ENCODE data around the gene ARHGAP42. TPM values are rescaled to one million over a fixed set of nuclear protein-coding genes. Genes with fewer than 3 reads are reported as not detected.
"Not testable (repeated sequence)": the region's sequence is repeated elsewhere in the genome, so short reads cannot be mapped to it uniquely, and the experiment has no call there.

ARHGAP42 gene
- total RNA-seq, 5 donors from 2014 or later (not counting 1 experiment from before 2014, with no cell fraction given) = 0.13 to 0.82 (median 0.49) TPM

GRCh38 chr11:100749887-100750565, 62.9 kb downstream of the ARHGAP42 start:
- H3K36me3 ChIP-seq (ENCODE audit: control insufficient read depth in 2 of 2, extremely low read depth in 1 of 2, insufficient read depth in 1 of 2, low read length in 1 of 2); H3K4me3 ChIP-seq (ENCODE audit: control insufficient read depth in 1 of 2, extremely low read depth in 1 of 2, low read length in 1 of 2); H3K27ac Mint-ChIP-seq; H3K36me3 Mint-ChIP-seq; DNase-seq; H3K4me1 Mint-ChIP-seq; H3K9me3 ChIP-seq; H3K4me1 ChIP-seq (ENCODE audit: control insufficient read depth in 1 of 2, extremely low read depth in 1 of 2, insufficient read depth in 2 of 2, low read length in 2 of 2); ATAC-seq (replicated peaks in 1 of 4); H3K27ac ChIP-seq (ENCODE audit: low read length); H3K27me3 ChIP-seq (replicated peaks in 1 of 2; ENCODE audit: control insufficient read depth in 2 of 2, extremely low read depth in 1 of 2, insufficient read depth in 2 of 2, low read length in 1 of 2); H3K27me3 Mint-ChIP-seq; H3K4me3 Mint-ChIP-seq: not testable (repeated sequence)
- peaks cover 11 to 13% (median 13%) of the 10 kb centered on the region in 3 donors for H3K9me3 Mint-ChIP-seq
- ChIA-PET CTCF (interaction anchor here in 1 of 2 donors (0.6 kb wide), 1 partner anchor 1118 kb away, joined by 3 read pairs; no protein-coding TSS in a partner anchor), POLR2A (interaction anchor here in 1 of 2 donors (0.6 kb wide), 1 partner anchor 227 kb away, joined by 3 read pairs; no protein-coding TSS in a partner anchor)
- 79% methylated on average over 3 of the region's 10 CpGs for WGBS (ENCODE audit: insufficient coverage)

- peaks cover 11 to 13% (median 13%) of the 10 kb centered on the region in 3 donors for H3K9me3 Mint-ChIP-seq
- H3K27ac ChIP-seq (ENCODE audit: low read length); H3K9me3 ChIP-seq; H3K4me1 Mint-ChIP-seq; H3K4me3 Mint-ChIP-seq; CTCF ChIA-PET; DNase-seq; H3K4me3 ChIP-seq (ENCODE audit: control insufficient read depth in 1 of 2, extremely low read depth in 1 of 2, low read length in 1 of 2); H3K27me3 ChIP-seq (replicated peaks in 1 of 2; ENCODE audit: control insufficient read depth in 2 of 2, extremely low read depth in 1 of 2, insufficient read depth in 2 of 2, low read length in 1 of 2); H3K27ac Mint-ChIP-seq; H3K4me1 ChIP-seq (ENCODE audit: control insufficient read depth in 1 of 2, extremely low read depth in 1 of 2, insufficient read depth in 2 of 2, low read length in 2 of 2); H3K36me3 ChIP-seq (ENCODE audit: control insufficient read depth in 2 of 2, extremely low read depth in 1 of 2, insufficient read depth in 1 of 2, low read length in 1 of 2); H3K36me3 Mint-ChIP-seq; ATAC-seq (replicated peaks in 1 of 4); H3K27me3 Mint-ChIP-seq: not testable (repeated sequence)
- POLR2A ChIA-PET = interaction anchor here in 1 of 2 donors (0.6 kb wide), 1 partner anchor 227 kb away, joined by 3 read pairs; no protein-coding TSS in a partner anchor
- 97% methylated on average over 4 of the region's 7 CpGs for WGBS (ENCODE audit: insufficient coverage)
Measured at GRCh38 chr11:100750566-100750891, 63.4 kb downstream of the ARHGAP42 start.

DNA sequence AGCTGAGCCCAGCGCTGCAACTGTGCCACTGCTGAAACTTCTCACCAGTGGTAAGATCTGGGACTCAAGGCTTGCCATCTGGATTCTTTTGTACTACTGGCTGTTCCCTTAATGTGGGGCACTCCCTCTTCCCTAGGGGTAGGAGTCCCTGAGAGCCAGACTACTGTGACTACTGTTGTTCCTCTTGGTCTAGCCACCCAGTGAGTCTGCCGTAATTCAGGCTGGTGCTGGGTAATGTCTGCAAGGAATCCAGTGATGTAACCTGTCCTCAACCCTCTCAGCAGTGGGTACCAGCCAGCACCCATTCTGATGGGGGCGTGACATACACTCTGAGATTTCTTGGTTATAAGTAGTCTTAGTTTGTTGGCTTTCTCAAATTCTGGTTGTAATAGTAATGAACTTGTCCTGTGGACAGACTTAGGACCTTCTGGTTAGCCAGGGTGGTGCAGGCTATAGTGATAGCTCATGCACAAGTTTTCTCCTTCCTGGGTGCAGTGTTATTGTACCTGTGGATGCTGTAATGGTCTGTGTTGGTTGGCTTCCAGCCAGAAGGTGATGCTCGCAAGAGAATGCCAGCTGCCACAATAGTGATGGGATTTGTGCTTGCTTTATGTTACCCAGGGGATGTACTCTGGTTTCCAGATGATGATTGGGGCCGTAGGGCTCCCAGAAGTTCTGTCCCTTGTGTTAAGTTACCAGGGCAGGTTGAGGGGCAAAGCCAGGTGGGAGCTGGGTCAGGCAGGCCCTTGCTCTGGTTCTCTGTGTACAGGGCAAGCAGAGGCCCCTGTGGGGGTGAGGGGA, 65.5 kb downstream of the ARHGAP42 start:
- CTCF ChIA-PET = no interaction called here
- H3K36me3 ChIP-seq (ENCODE audit: control insufficient read depth in 2 of 2, extremely low read depth in 1 of 2, insufficient read depth in 1 of 2, low read length in 1 of 2) = no peaks in the 10 kb centered on the region
- H3K9me3 Mint-ChIP-seq = peaks cover 11 to 13% (median 13%) of the 10 kb centered on the region in 3 donors
- DNase-seq (no peak), ATAC-seq (replicated peaks in 1 of 4) (no peak)
- peaks cover 3% of the 10 kb centered on the region for H3K36me3 Mint-ChIP-seq
- H3K4me3 ChIP-seq (ENCODE audit: control insufficient read depth in 1 of 2, extremely low read depth in 1 of 2, low read length in 1 of 2) = no peak overlapping the region
- no peaks in the 10 kb centered on the region for H3K27me3 ChIP-seq (replicated peaks in 1 of 2; ENCODE audit: control insufficient read depth in 2 of 2, extremely low read depth in 1 of 2, insufficient read depth in 2 of 2, low read length in 1 of 2)
- H3K27ac ChIP-seq (ENCODE audit: low read length) = no peak overlapping the region
- H3K27ac Mint-ChIP-seq = no peak overlapping the region
- 83% methylated on average over 4 of the region's 5 CpGs for WGBS (ENCODE audit: insufficient coverage)
- no peaks in the 10 kb centered on the region for H3K27me3 Mint-ChIP-seq
- no peaks in the 10 kb centered on the region for H3K4me1 Mint-ChIP-seq
- POLR2A ChIA-PET = no interaction called here
- H3K4me3 Mint-ChIP-seq = no peak overlapping the region
- no peaks in the 10 kb centered on the region for H3K4me1 ChIP-seq (ENCODE audit: control insufficient read depth in 1 of 2, extremely low read depth in 1 of 2, insufficient read depth in 2 of 2, low read length in 2 of 2)
- no peaks in the 10 kb centered on the region for H3K9me3 ChIP-seq

DNA sequence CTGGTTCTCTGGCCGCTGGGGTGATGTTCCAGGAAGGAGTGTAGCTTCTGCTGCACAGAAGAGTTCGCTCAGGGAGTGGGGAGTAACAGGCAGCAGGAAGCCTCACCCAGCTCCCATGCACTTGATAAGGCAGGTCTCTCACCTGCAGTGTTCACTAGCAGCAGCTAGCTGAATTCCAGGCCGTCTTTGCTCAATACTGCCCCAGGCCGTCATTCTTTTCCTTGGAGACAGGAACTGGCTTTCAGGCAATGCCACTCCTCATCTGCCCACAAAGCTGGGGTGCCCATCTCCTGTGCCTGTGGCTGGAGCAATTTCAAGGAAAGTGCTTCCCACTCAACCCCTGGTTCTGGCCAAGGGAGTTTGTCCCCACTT, 66.1 kb downstream of the ARHGAP42 start:
- 61% methylated on average over 3 of the region's 4 CpGs for WGBS (ENCODE audit: insufficient coverage)

DNA sequence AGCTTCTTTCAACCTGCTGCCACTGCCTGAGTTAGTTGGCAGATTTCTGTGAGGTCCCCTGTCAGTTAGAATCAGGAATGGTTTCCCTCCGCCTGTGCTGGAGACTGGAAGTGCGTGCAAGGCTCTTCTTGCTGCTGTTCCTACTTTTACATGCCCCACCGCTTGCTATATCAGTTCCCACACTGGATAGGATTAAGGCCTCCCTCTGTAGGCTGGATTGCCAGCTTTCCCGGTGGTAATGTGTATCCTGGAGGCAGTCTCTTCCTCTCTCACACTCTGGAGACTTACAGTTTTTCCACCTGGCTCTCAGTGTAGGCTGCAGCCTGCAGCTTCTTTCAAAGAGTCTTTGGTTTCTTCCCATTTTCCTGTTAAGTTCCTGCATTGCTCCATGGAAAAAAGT, 66.5 kb downstream of the ARHGAP42 start:
- no peak for DNase-seq
- no peak for ATAC-seq (replicated peaks in 1 of 4)
- no peak overlapping the region for H3K27ac ChIP-seq (ENCODE audit: low read length)
- no peaks in the 10 kb centered on the region for H3K27me3 Mint-ChIP-seq
- POLR2A ChIA-PET = no interaction called here
- no peaks in the 10 kb centered on the region for H3K27me3 ChIP-seq (replicated peaks in 1 of 2; ENCODE audit: control insufficient read depth in 2 of 2, extremely low read depth in 1 of 2, insufficient read depth in 2 of 2, low read length in 1 of 2)
- H3K9me3 ChIP-seq = no peaks in the 10 kb centered on the region
- WGBS (ENCODE audit: insufficient coverage) = 43% methylated on average over 2 of the region's 4 CpGs
- no peak overlapping the region for H3K4me3 ChIP-seq (ENCODE audit: control insufficient read depth in 1 of 2, extremely low read depth in 1 of 2, low read length in 1 of 2)
- H3K9me3 Mint-ChIP-seq = peaks cover 11 to 13% (median 13%) of the 10 kb centered on the region in 3 donors
- no peak overlapping the region for H3K27ac Mint-ChIP-seq
- no peaks in the 10 kb centered on the region for H3K4me1 ChIP-seq (ENCODE audit: control insufficient read depth in 1 of 2, extremely low read depth in 1 of 2, insufficient read depth in 2 of 2, low read length in 2 of 2)
- CTCF ChIA-PET = no interaction called here
- H3K36me3 Mint-ChIP-seq = peaks cover 3% of the 10 kb centered on the region
- H3K36me3 ChIP-seq (ENCODE audit: control insufficient read depth in 2 of 2, extremely low read depth in 1 of 2, insufficient read depth in 1 of 2, low read length in 1 of 2) = no peaks in the 10 kb centered on the region
- no peak overlapping the region for H3K4me3 Mint-ChIP-seq
- no peaks in the 10 kb centered on the region for H3K4me1 Mint-ChIP-seq

More for the DNA sequence above, 66.1 kb downstream of the ARHGAP42 start:
- Histone ChIP-seq H3K36me3 (ENCODE audit: control insufficient read depth in 2 of 2, extremely low read depth in 1 of 2, insufficient read depth in 1 of 2, low read length in 1 of 2) (no peaks in the 10 kb centered on the region), H3K27ac (ENCODE audit: low read length) (no peak overlapping the region), H3K27me3 (replicated peaks in 1 of 2; ENCODE audit: control insufficient read depth in 2 of 2, extremely low read depth in 1 of 2, insufficient read depth in 2 of 2, low read length in 1 of 2) (no peaks in the 10 kb centered on the region), H3K9me3 (no peaks in the 10 kb centered on the region), H3K4me1 (ENCODE audit: control insufficient read depth in 1 of 2, extremely low read depth in 1 of 2, insufficient read depth in 2 of 2, low read length in 2 of 2) (no peaks in the 10 kb centered on the region), H3K4me3 (ENCODE audit: control insufficient read depth in 1 of 2, extremely low read depth in 1 of 2, low read length in 1 of 2) (no peak overlapping the region)
- peaks cover 11 to 13% (median 13%) of the 10 kb centered on the region in 3 donors for H3K9me3 Mint-ChIP-seq
- ATAC-seq (replicated peaks in 1 of 4) (no peak), DNase-seq (no peak)
- CTCF ChIA-PET = no interaction called here
- peaks cover 3% of the 10 kb centered on the region for H3K36me3 Mint-ChIP-seq
- no peaks in the 10 kb centered on the region for H3K27me3 Mint-ChIP-seq
- POLR2A ChIA-PET = no interaction called here
- H3K27ac Mint-ChIP-seq = no peak overlapping the region
- no peak overlapping the region for H3K4me3 Mint-ChIP-seq
- H3K4me1 Mint-ChIP-seq = no peaks in the 10 kb centered on the region

DNA sequence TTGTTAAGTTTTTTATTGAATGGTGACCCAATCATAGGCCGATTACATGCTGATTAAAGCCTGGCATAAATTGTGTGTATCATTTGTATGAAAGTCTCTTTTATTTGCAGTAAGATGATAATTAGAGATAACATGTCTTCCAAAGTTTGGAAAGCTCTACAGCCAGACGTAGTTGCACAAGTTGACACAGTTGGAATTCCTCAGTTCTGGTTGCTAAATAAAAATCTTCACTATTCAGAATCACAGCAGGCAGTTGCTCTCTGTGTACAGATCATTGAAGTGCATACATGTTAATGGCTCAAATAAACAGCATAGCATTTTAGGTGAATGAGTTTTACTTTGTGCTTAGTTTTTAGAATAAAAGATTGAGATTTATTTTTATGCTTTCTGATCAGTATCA, 69.5 kb downstream of the ARHGAP42 start:
- Mint-ChIP-seq H3K36me3 (no peaks in the 10 kb centered on the region), H3K4me3 (no peak overlapping the region), H3K27ac (no peak overlapping the region), H3K27me3 (no peaks in the 10 kb centered on the region), H3K9me3 (peaks cover 0 to 11% (median 2%) of the 10 kb centered on the region in 3 donors), H3K4me1 (no peaks in the 10 kb centered on the region)
- H3K27ac ChIP-seq (ENCODE audit: low read length) = no peak overlapping the region
- no peaks in the 10 kb centered on the region for H3K4me1 ChIP-seq (ENCODE audit: control insufficient read depth in 1 of 2, extremely low read depth in 1 of 2, insufficient read depth in 2 of 2, low read length in 2 of 2)
- ChIA-PET POLR2A (no interaction called here), CTCF (no interaction called here)
- DNase-seq (no peak), ATAC-seq (replicated peaks in 1 of 4) (no peak)
- no CpG with 5 or more reads among the region's 2 CpGs for whole genome bisulfite sequencing (ENCODE audit: insufficient coverage)
- no peaks in the 10 kb centered on the region for H3K9me3 ChIP-seq
- no peaks in the 10 kb centered on the region for H3K36me3 ChIP-seq (ENCODE audit: control insufficient read depth in 2 of 2, extremely low read depth in 1 of 2, insufficient read depth in 1 of 2, low read length in 1 of 2)
- no peak overlapping the region for H3K4me3 ChIP-seq (ENCODE audit: control insufficient read depth in 1 of 2, extremely low read depth in 1 of 2, low read length in 1 of 2)
- H3K27me3 ChIP-seq (replicated peaks in 1 of 2; ENCODE audit: control insufficient read depth in 2 of 2, extremely low read depth in 1 of 2, insufficient read depth in 2 of 2, low read length in 1 of 2) = no peaks in the 10 kb centered on the region

All from T-cell (primary cell).